CD14-positive monocyte (primary cell): ENCODE data around the gene MAN1C1. TPM values are rescaled to one million over a fixed set of nuclear protein-coding genes. Genes with fewer than 3 reads are reported as not detected.

Experiments
- DNase-seq, 3 donors: peaks; one replicate each; pipeline ENCODE4 v3.0.0-alpha.2; 2011 to 2022
- H2AFZ ChIP-seq: 2 replicates; pipeline ENCODE4 v1.6.0; 2012; ENCODE audit warnings: mild to moderate bottlenecking, low read depth, low read length, inconsistent platforms; ENCODE audit not compliant: insufficient read depth, poor library complexity, severe bottlenecking
- H3K27ac ChIP-seq, 2 donors: 1 replicate in 1 of 2; 2 replicates in 1 of 2; pipeline ENCODE4 v1.5.1; 2012 to 2013; ENCODE audit warnings: low read length in 2 of 2, control low read depth in 1 of 2, inconsistent platforms in 1 of 2, low read depth in 1 of 2, mild to moderate bottlenecking in 1 of 2
- H3K27me3 ChIP-seq, 2 donors: one replicate each; pipeline versions ENCODE4 v1.6.0 to v1.6.1; 2011 to 2013; ENCODE audit warnings: low read length in 2 of 2; ENCODE audit not compliant: control insufficient read depth in 2 of 2, insufficient read depth in 2 of 2
- H3K36me3 ChIP-seq, 2 donors: replicated peaks in 1 of 2; 1 replicate in 1 of 2; 2 replicates in 1 of 2; pipeline versions ENCODE4 v1.5.1 to v1.6.1; 2012 to 2013; ENCODE audit warnings: low read length in 2 of 2, control low read depth in 1 of 2, inconsistent platforms in 1 of 2, mild to moderate bottlenecking in 1 of 2; ENCODE audit not compliant: insufficient read depth in 2 of 2, control insufficient read depth in 1 of 2
- H3K4me1 ChIP-seq, 2 donors: 1 replicate in 1 of 2; 2 replicates in 1 of 2; pipeline versions ENCODE4 v1.5.1 to v1.6.1; 2012 to 2013; ENCODE audit warnings: low read length in 2 of 2, control low read depth in 1 of 2, inconsistent platforms in 1 of 2, mild to moderate bottlenecking in 1 of 2, moderate library complexity in 1 of 2; ENCODE audit not compliant: insufficient read depth in 2 of 2, control insufficient read depth in 1 of 2
- H3K4me2 ChIP-seq: replicated peaks from 2 replicates; pipeline ENCODE3; 2012; ENCODE audit warnings: low read length, moderate library complexity, mild to moderate bottlenecking; ENCODE audit not compliant: poor library complexity, severe bottlenecking; ENCODE audit errors: extremely low read depth
- H3K4me3 ChIP-seq, 3 experiments: fragments of 200-600 bp in 1 of 3; sonication (generic) in 1 of 3; replicated peaks in 1 of 3; 1 replicate in 2 of 3; 2 replicates in 1 of 3; pipeline ENCODE4 v1.5.1; 2011 to 2013; ENCODE audit warnings: low read length in 3 of 3, mild to moderate bottlenecking in 3 of 3, control low read depth in 2 of 3, low read depth in 2 of 3, inconsistent platforms in 1 of 3, moderate library complexity in 1 of 3
- H3K79me2 ChIP-seq: 2 replicates; pipeline ENCODE4 v1.6.0; 2012; ENCODE audit warnings: mild to moderate bottlenecking, control low read depth, inconsistent platforms, low read length, moderate library complexity; ENCODE audit not compliant: insufficient read depth
- H3K9ac ChIP-seq: 2 replicates; pipeline ENCODE4 v1.6.0; 2017; ENCODE audit warnings: low read length, mild to moderate bottlenecking; ENCODE audit not compliant: insufficient read depth, poor library complexity, severe bottlenecking
- H3K9me3 ChIP-seq, 2 donors: replicated peaks in 1 of 2; 1 replicate in 1 of 2; 2 replicates in 1 of 2; pipeline versions ENCODE4 v1.5.1 to v1.6.1; 2012 to 2013; ENCODE audit warnings: low read length in 2 of 2, control low read depth in 1 of 2; ENCODE audit not compliant: control insufficient read depth in 1 of 2, insufficient read depth in 1 of 2
- H4K20me1 ChIP-seq: 2 replicates; pipeline ENCODE4 v1.6.0; 2012; ENCODE audit warnings: mild to moderate bottlenecking, low read length, control low read depth, moderate library complexity; ENCODE audit not compliant: insufficient read depth
- H3K27ac Mint-ChIP-seq, 7 donors: one replicate each; pipeline ENCODE4 v1.8.0; 2020; ENCODE audit warnings: mild to moderate bottlenecking in 7 of 7, mixed read lengths in 7 of 7, moderate library complexity in 6 of 7, inconsistent platforms in 2 of 7
- H3K27me3 Mint-ChIP-seq, 3 donors: one replicate each; pipeline ENCODE4 v1.8.0; 2021 to 2022; ENCODE audit warnings: low read depth in 3 of 3, mild to moderate bottlenecking in 3 of 3, mixed read lengths in 3 of 3, moderate library complexity in 3 of 3, inconsistent platforms in 1 of 3
- H3K36me3 Mint-ChIP-seq, 2 donors: one replicate each; pipeline ENCODE4 v1.8.0; 2020; ENCODE audit warnings: mixed read lengths in 2 of 2, inconsistent platforms in 1 of 2, mild to moderate bottlenecking in 1 of 2
- H3K4me1 Mint-ChIP-seq: one replicate; pipeline ENCODE4 v1.8.0; 2020; ENCODE audit warnings: mild to moderate bottlenecking, mixed read lengths
- H3K4me3 Mint-ChIP-seq, 2 donors: one replicate each; pipeline ENCODE4 v1.8.0; 2020; ENCODE audit warnings: mild to moderate bottlenecking in 2 of 2, mixed read lengths in 2 of 2, moderate library complexity in 1 of 2
- H3K9me3 Mint-ChIP-seq, 7 donors: one replicate each; pipeline ENCODE4 v1.8.0; 2020 to 2022; ENCODE audit warnings: mixed read lengths in 7 of 7, mild to moderate bottlenecking in 6 of 7, moderate library complexity in 6 of 7, inconsistent platforms in 2 of 7
- CTCF ChIP-seq: fragments of 200-600 bp; IDR thresholded peaks from one replicate; pipeline ENCODE4 v1.8.0; 2022; ENCODE audit warnings: antibody characterized with exemption, mild to moderate bottlenecking
- WGBS: methylation state at CpG from one replicate; pipeline ENCODE4 v1.1.5; 2013; ENCODE audit warnings: missing lambda C conversion rate; ENCODE audit not compliant: insufficient coverage; 5-methylcytosine and 5-hydroxymethylcytosine counted together
- intact Hi-C, 2 donors: fragments of 100-400 bp; cut with micrococcal nuclease; formaldehyde crosslinking; loops; one replicate each; pipeline versions ENCODE4 v1.15.0 to v1.15.1; 2023
- polyA plus RNA-seq, 3 donors: library from polyadenylated mRNA; depleted of rRNA in 1 of 3; unstranded in 2 of 3; stranded (reverse) in 1 of 3; fragments of 300-500 nt in 2 of 3; fragments of >200 nt in 1 of 3; fragmentation: Illumina TruSeq in 2 of 3; gene quantifications; 1 replicate in 2 of 3; 2 replicates in 1 of 3; pipeline ENCODE4 v1.2.3, GENCODE V29; 2012 to 2021

Gene MAN1C1
- polyA plus RNA-seq, 3 donors = 1.2 to 7.2 (median 1.7) TPM

GRCh38 chr1:25631750-25632485 is 15.3 kb downstream of the MAN1C1 start:
- Histone ChIP-seq H3K27me3 (no peaks in the 10 kb centered on the region), H3K4me3 (no peak overlapping the region), H2AFZ (no peak overlapping the region), H3K9ac (no peak overlapping the region), H3K9me3 (peaks cover 11 to 18% of the 10 kb centered on the region in 2 donors), H3K4me2 (no peak overlapping the region), H3K79me2 (peaks cover 8% of the 10 kb centered on the region), H3K27ac (no peak overlapping the region), H3K4me1 (peaks cover 5 to 9% of the 10 kb centered on the region in 2 donors), H3K36me3 (no peaks in the 10 kb centered on the region), H4K20me1 (peaks cover 14% of the 10 kb centered on the region)
- DNase-seq = no peak
- H3K4me3 Mint-ChIP-seq = peak overlapping the region; percentile 6 to 79
- H3K36me3 Mint-ChIP-seq = peaks cover 15 to 19% of the 10 kb centered on the region in 2 donors
- 94% methylated on average over 2 of the region's 11 CpGs for WGBS
- H3K9me3 Mint-ChIP-seq = peaks cover 8 to 24% (median 20%) of the 10 kb centered on the region in 7 donors
- peaks cover 18% of the 10 kb centered on the region for H3K4me1 Mint-ChIP-seq
- TF ChIP-seq CTCF = no peak
- intact Hi-C loops = no loop called here
- H3K27me3 Mint-ChIP-seq = peaks cover 0 to 9% (median 2%) of the 10 kb centered on the region in 3 donors
- no peak overlapping the region for H3K27ac Mint-ChIP-seq

- no peak for TF ChIP-seq CTCF
- Histone ChIP-seq H3K9ac (no peak overlapping the region), H3K4me1 (peaks cover 5 to 9% of the 10 kb centered on the region in 2 donors), H3K4me3 (no peak overlapping the region), H3K9me3 (peaks cover 11 to 20% of the 10 kb centered on the region in 2 donors), H3K27ac (no peak overlapping the region), H4K20me1 (peaks cover 14% of the 10 kb centered on the region), H3K4me2 (no peak overlapping the region), H3K27me3 (no peaks in the 10 kb centered on the region), H2AFZ (no peak overlapping the region), H3K36me3 (no peaks in the 10 kb centered on the region), H3K79me2 (peaks cover 8% of the 10 kb centered on the region)
- intact Hi-C loops = no loop called here
- H3K4me3 Mint-ChIP-seq = no peak overlapping the region
- peaks cover 18% of the 10 kb centered on the region for H3K4me1 Mint-ChIP-seq
- WGBS = no CpG with 5 or more reads among the region's 2 CpGs
- DNase-seq = no peak
- H3K36me3 Mint-ChIP-seq = peaks cover 24% of the 10 kb centered on the region in 2 donors
- peaks cover 18 to 36% (median 24%) of the 10 kb centered on the region in 7 donors for H3K9me3 Mint-ChIP-seq
- H3K27ac Mint-ChIP-seq = no peak overlapping the region
- peaks cover 0 to 9% (median 2%) of the 10 kb centered on the region in 3 donors for H3K27me3 Mint-ChIP-seq
These were observed 17.5 kb downstream of the MAN1C1 start for GRCh38 chr1:25634066-25634465.
